ES-I3 (cell line): ENCODE results near the gene ZNF554.

Source experiments
- H3K36me3 ChIP-seq: 2 replicates; pipeline ENCODE4 v1.6.1; 2013; ENCODE audit warnings: mild to moderate bottlenecking, low read length, control low read depth, moderate library complexity; ENCODE audit not compliant: insufficient read depth
- H3K4me1 ChIP-seq: 2 replicates; pipeline ENCODE4 v1.6.1; 2013; ENCODE audit warnings: mild to moderate bottlenecking, control low read depth, low read length; ENCODE audit not compliant: insufficient read depth
- H3K9ac ChIP-seq: 2 replicates; pipeline ENCODE4 v1.6.1; 2013; ENCODE audit warnings: low read depth, mild to moderate bottlenecking, low read length, moderate library complexity
- H3K9me3 ChIP-seq: 2 replicates; pipeline ENCODE4 v1.6.1; 2013; ENCODE audit warnings: mild to moderate bottlenecking, low read length, moderate library complexity; ENCODE audit not compliant: control insufficient read depth, insufficient read depth

The ZNF554 gene

GRCh38 chr19:2798158-2798685, 21.4 kb upstream of the ZNF554 start:
- Histone ChIP-seq H3K36me3 (peaks cover 19% of the 10 kb centered on the region), H3K9me3 (no peaks in the 10 kb centered on the region), H3K4me1 (no peaks in the 10 kb centered on the region), H3K9ac (no peak overlapping the region)

GRCh38 chr19:2798733-2799132, 20.9 kb upstream of the ZNF554 start:
- Histone ChIP-seq H3K9me3 (no peaks in the 10 kb centered on the region), H3K36me3 (peaks cover 19% of the 10 kb centered on the region), H3K9ac (no peak overlapping the region), H3K4me1 (no peaks in the 10 kb centered on the region)

- no peaks in the 10 kb centered on the region for H3K9me3 ChIP-seq
- no peaks in the 10 kb centered on the region for H3K4me1 ChIP-seq
- H3K9ac ChIP-seq = no peak overlapping the region
- peaks cover 19% of the 10 kb centered on the region for H3K36me3 ChIP-seq
These were observed 20.2 kb upstream of the ZNF554 start for GRCh38 chr19:2799273-2800020.

- H3K4me1 ChIP-seq = no peaks in the 10 kb centered on the region
- H3K9ac ChIP-seq = no peak overlapping the region
- H3K36me3 ChIP-seq = peaks cover 14% of the 10 kb centered on the region
- H3K9me3 ChIP-seq = no peaks in the 10 kb centered on the region
These were observed 19.2 kb upstream of the ZNF554 start for GRCh38 chr19:2800506-2800905.

GRCh38 chr19:2802826-2803225, 16.8 kb upstream of the ZNF554 start:
- Histone ChIP-seq H3K9me3 (no peaks in the 10 kb centered on the region), H3K4me1 (no peaks in the 10 kb centered on the region), H3K36me3 (peaks cover 5% of the 10 kb centered on the region), H3K9ac (no peak overlapping the region)

GRCh38 chr19:2803486-2804155, 16.0 kb upstream of the ZNF554 start:
- Histone ChIP-seq H3K36me3 (peaks cover 3% of the 10 kb centered on the region), H3K9ac (no peak overlapping the region), H3K9me3 (no peaks in the 10 kb centered on the region), H3K4me1 (no peaks in the 10 kb centered on the region)

GRCh38 chr19:2804156-2805004, 15.3 kb upstream of the ZNF554 start:
- no peak overlapping the region for H3K9ac ChIP-seq
- H3K4me1 ChIP-seq = no peaks in the 10 kb centered on the region
- H3K36me3 ChIP-seq = peaks cover 6% of the 10 kb centered on the region
- H3K9me3 ChIP-seq = no peaks in the 10 kb centered on the region

GRCh38 chr19:2805261-2805900, 14.3 kb upstream of the ZNF554 start:
- Histone ChIP-seq H3K9ac (no peak overlapping the region), H3K9me3 (no peaks in the 10 kb centered on the region), H3K36me3 (peaks cover 6% of the 10 kb centered on the region), H3K4me1 (no peaks in the 10 kb centered on the region)

- no peaks in the 10 kb centered on the region for H3K4me1 ChIP-seq
- peaks cover 6% of the 10 kb centered on the region for H3K36me3 ChIP-seq
- no peaks in the 10 kb centered on the region for H3K9me3 ChIP-seq
- H3K9ac ChIP-seq = no peak overlapping the region
These were observed 13.5 kb upstream of the ZNF554 start for GRCh38 chr19:2805991-2806649.

GRCh38 chr19:2806736-2807378, 12.8 kb upstream of the ZNF554 start:
- H3K9ac ChIP-seq = no peak overlapping the region
- H3K9me3 ChIP-seq = no peaks in the 10 kb centered on the region
- H3K4me1 ChIP-seq = no peaks in the 10 kb centered on the region
- H3K36me3 ChIP-seq = peaks cover 4% of the 10 kb centered on the region

- Histone ChIP-seq H3K4me1 (no peaks in the 10 kb centered on the region), H3K36me3 (peaks cover 4% of the 10 kb centered on the region), H3K9me3 (no peaks in the 10 kb centered on the region), H3K9ac (no peak overlapping the region)
These were observed 12.1 kb upstream of the ZNF554 start for GRCh38 chr19:2807379-2808128.

- Histone ChIP-seq H3K36me3 (peaks cover 4% of the 10 kb centered on the region), H3K9me3 (no peaks in the 10 kb centered on the region), H3K9ac (no peak overlapping the region), H3K4me1 (no peaks in the 10 kb centered on the region)
These were observed 11.3 kb upstream of the ZNF554 start for GRCh38 chr19:2808129-2808941.
